Calu3 (cell line): ENCODE results near the gene MYT1. TPM values are rescaled to one million over a fixed set of nuclear protein-coding genes. Genes with fewer than 3 reads are reported as not detected.
"Not testable (repeated sequence)": the region's sequence is repeated elsewhere in the genome, so short reads cannot be mapped to it uniquely, and the experiment has no call there.

Experiments
- BruUV-seq: library from RNA; stranded (reverse); fragments of 400-500 nt; replicated peaks from 2 replicates; lab custom pipeline; 2021; lab: Mats Ljungman, UMichigan
- CTCF ChIA-PET: fragments of 300-600 bp; sonication (Branson Sonifier 250); formaldehyde crosslinking; loops from one replicate; lab custom pipeline; 2022; ENCODE audit warnings: antibody characterized with exemption; lab: Charles Lee
- DNase-seq: peaks from one replicate; pipeline ENCODE4 v3.0.0; 2022
- H3K27ac Mint-ChIP-seq: one replicate; pipeline ENCODE4 v1.8.0; 2022; ENCODE audit warnings: mixed read lengths; ENCODE audit not compliant: unreplicated experiment
- H3K27me3 Mint-ChIP-seq: one replicate; pipeline ENCODE4 v1.8.0; 2022; ENCODE audit warnings: mixed read lengths; ENCODE audit not compliant: unreplicated experiment
- H3K36me3 Mint-ChIP-seq: one replicate; pipeline ENCODE4 v1.8.0; 2022; ENCODE audit warnings: mild to moderate bottlenecking, moderate library complexity, mixed read lengths; ENCODE audit not compliant: insufficient read depth, unreplicated experiment
- H3K4me1 Mint-ChIP-seq: one replicate; pipeline ENCODE4 v1.8.0; 2022; ENCODE audit warnings: mild to moderate bottlenecking, low read depth, mixed read lengths; ENCODE audit not compliant: unreplicated experiment
- H3K4me3 Mint-ChIP-seq: one replicate; pipeline ENCODE4 v1.8.0; 2022; ENCODE audit warnings: mild to moderate bottlenecking, low read depth, moderate library complexity, mixed read lengths; ENCODE audit not compliant: unreplicated experiment
- H3K9me3 Mint-ChIP-seq: one replicate; pipeline ENCODE4 v1.8.0; 2022; ENCODE audit warnings: low read depth, mixed read lengths; ENCODE audit not compliant: unreplicated experiment
- CTCF ChIP-seq: fragments of 200-600 bp; IDR thresholded peaks from one replicate; pipeline ENCODE4 v1.8.0; 2022; ENCODE audit warnings: antibody characterized with exemption; ENCODE audit not compliant: unreplicated experiment
- intact Hi-C: fragments of 100-400 bp; cut with micrococcal nuclease; formaldehyde crosslinking; loops from one replicate; pipeline ENCODE4 v1.10.0; 2022; ENCODE audit not compliant: unreplicated experiment
- total RNA-seq: library from RNA; stranded (reverse); gene quantifications from 2 replicates; pipeline ENCODE4 v1.2.3, GENCODE V29; 2022

Gene MYT1
- total RNA-seq, 1 experiment from 2014 or later, result 0.45 TPM

- no peak overlapping the region for H3K27ac Mint-ChIP-seq
- H3K27me3 Mint-ChIP-seq, result peaks cover 60% of the 10 kb centered on the region
- no peaks in the 10 kb centered on the region for H3K36me3 Mint-ChIP-seq
- CTCF ChIA-PET, result interaction anchor here (0.7 to 3.2 kb wide), 3 partner anchors 38 to 423 kb away, joined by 3 to 33 read pairs (median 11); no protein-coding TSS in a partner anchor
- peaks cover 8% of the 10 kb centered on the region for H3K4me1 Mint-ChIP-seq
- no peak overlapping the region for H3K4me3 Mint-ChIP-seq
- no TSS peak for BruUV-seq
- intact Hi-C loops, result loop anchor here (5.0 kb wide), 2 partner anchors 39 to 84 kb away; partner anchors contain the start of genes C20orf204, LKAAEAR1 and OPRL1
- TF ChIP-seq CTCF, result no peak
- DNase-seq, result no peak
- H3K9me3 Mint-ChIP-seq, result no peaks in the 10 kb centered on the region
Observed at GRCh38 chr20:64121586-64121985, 42.7 kb upstream of the MYT1 start.

- H3K4me3 Mint-ChIP-seq, H3K4me1 Mint-ChIP-seq, DNase-seq, H3K36me3 Mint-ChIP-seq, H3K9me3 Mint-ChIP-seq, BruUV-seq, H3K27ac Mint-ChIP-seq: not testable (repeated sequence)
- peaks cover 55% of the 10 kb centered on the region for H3K27me3 Mint-ChIP-seq
- intact Hi-C loops, result loop anchor here (5.0 kb wide), 2 partner anchors 41 to 86 kb away; partner anchors contain the start of genes C20orf204, LKAAEAR1 and OPRL1
- CTCF ChIA-PET, result interaction anchor here (0.5 kb wide), 1 partner anchor 23 kb away, joined by 5 read pairs; no protein-coding TSS in a partner anchor
Observed at GRCh38 chr20:64122927-64123326, 41.3 kb upstream of the MYT1 start.

- BruUV-seq, H3K36me3 Mint-ChIP-seq, H3K4me3 Mint-ChIP-seq, CTCF ChIA-PET, H3K27ac Mint-ChIP-seq, H3K4me1 Mint-ChIP-seq, DNase-seq, H3K9me3 Mint-ChIP-seq: not testable (repeated sequence)
- peaks cover 60% of the 10 kb centered on the region for H3K27me3 Mint-ChIP-seq
- intact Hi-C loops, result loop anchor here (5.0 kb wide), 2 partner anchors 41 to 86 kb away; partner anchors contain the start of genes C20orf204, LKAAEAR1 and OPRL1
Observed at GRCh38 chr20:64123517-64123916, 40.7 kb upstream of the MYT1 start.

GRCh38 chr20:64129146-64129782, 35.0 kb upstream of the MYT1 start:
- Mint-ChIP-seq H3K27ac (no peak overlapping the region), H3K36me3 (no peaks in the 10 kb centered on the region), H3K27me3 (peaks cover 56% of the 10 kb centered on the region), H3K9me3 (no peaks in the 10 kb centered on the region), H3K4me1 (peaks cover 9% of the 10 kb centered on the region), H3K4me3 (no peak overlapping the region)
- TF ChIP-seq CTCF, result no peak
- no TSS peak for BruUV-seq
- intact Hi-C loops, result no loop called here
- no peak for DNase-seq
- CTCF ChIA-PET, result no interaction called here

GRCh38 chr20:64130271-64130670, 34.0 kb upstream of the MYT1 start:
- Mint-ChIP-seq H3K27me3 (peaks cover 56% of the 10 kb centered on the region), H3K27ac (no peak overlapping the region), H3K9me3 (no peaks in the 10 kb centered on the region), H3K36me3 (no peaks in the 10 kb centered on the region), H3K4me1 (peaks cover 9% of the 10 kb centered on the region), H3K4me3 (no peak overlapping the region)
- no peak for DNase-seq
- CTCF ChIA-PET, result no interaction called here
- no peak for TF ChIP-seq CTCF
- no TSS peak for BruUV-seq
- intact Hi-C loops, result loop anchor here (5.0 kb wide), 1 partner anchor 127 kb away; the partner anchor contains the start of gene PCMTD2
